AG09319 (cell line): ENCODE data around the gene RPS6KA2.

Source experiments
- DNase-seq: peaks from one replicate; pipeline ENCODE4 v3.0.0-alpha.2; 2010; ENCODE audit warnings: low read depth; ENCODE audit errors: extremely low read depth
- TF ChIP-seq, protein P1 (sequence below): IDR thresholded peaks from 2 replicates; pipeline ENCODE4 v1.5.1; 2011; ENCODE audit warnings: low read depth, mild to moderate bottlenecking, inconsistent platforms, low read length, moderate library complexity

Gene RPS6KA2

DNA sequence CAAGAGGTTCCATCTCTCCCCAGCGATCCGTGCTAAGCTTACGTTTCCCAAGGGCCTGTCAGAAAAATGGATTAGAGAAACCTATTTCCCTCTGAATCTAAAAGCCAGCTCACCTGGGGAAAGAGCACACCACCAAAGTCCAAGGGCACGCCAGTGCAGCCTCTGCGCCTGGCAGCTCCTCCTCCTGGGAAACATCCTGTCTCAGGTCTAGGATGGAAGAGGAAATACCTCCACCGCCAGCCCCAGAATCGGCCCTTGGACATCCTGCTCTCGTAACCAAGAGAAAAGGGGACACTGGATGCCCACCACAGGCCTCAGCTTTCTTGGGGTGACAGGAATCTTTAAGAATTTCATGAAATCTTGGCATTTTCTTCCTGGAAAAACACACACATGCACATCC is 59.2 kb downstream of the RPS6KA2 start:
- DNase-seq = no peak
- TF ChIP-seq, protein P1, sequence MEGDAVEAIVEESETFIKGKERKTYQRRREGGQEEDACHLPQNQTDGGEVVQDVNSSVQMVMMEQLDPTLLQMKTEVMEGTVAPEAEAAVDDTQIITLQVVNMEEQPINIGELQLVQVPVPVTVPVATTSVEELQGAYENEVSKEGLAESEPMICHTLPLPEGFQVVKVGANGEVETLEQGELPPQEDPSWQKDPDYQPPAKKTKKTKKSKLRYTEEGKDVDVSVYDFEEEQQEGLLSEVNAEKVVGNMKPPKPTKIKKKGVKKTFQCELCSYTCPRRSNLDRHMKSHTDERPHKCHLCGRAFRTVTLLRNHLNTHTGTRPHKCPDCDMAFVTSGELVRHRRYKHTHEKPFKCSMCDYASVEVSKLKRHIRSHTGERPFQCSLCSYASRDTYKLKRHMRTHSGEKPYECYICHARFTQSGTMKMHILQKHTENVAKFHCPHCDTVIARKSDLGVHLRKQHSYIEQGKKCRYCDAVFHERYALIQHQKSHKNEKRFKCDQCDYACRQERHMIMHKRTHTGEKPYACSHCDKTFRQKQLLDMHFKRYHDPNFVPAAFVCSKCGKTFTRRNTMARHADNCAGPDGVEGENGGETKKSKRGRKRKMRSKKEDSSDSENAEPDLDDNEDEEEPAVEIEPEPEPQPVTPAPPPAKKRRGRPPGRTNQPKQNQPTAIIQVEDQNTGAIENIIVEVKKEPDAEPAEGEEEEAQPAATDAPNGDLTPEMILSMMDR = no peak

DNA sequence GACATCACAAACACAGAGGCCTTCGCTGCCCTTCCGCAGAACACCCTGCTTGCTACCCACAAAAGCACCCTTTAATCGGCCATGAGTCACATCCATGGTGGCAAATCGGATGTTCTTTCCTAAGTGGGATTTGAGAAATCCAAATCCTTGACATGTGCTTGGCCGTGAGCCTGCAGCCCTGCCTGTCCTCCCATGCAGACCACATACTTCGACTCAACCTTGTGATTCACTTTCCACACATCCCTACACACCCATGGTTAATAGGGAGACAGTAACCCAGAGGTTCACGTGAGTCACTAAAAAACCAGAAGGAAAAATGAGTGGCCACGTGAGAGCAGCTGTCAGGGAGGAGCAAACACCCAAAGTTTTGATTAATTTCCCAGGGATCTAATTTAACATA is 59.9 kb downstream of the RPS6KA2 start:
- TF ChIP-seq, protein P1 = no peak
- DNase-seq = peak; percentile 52

DNA sequence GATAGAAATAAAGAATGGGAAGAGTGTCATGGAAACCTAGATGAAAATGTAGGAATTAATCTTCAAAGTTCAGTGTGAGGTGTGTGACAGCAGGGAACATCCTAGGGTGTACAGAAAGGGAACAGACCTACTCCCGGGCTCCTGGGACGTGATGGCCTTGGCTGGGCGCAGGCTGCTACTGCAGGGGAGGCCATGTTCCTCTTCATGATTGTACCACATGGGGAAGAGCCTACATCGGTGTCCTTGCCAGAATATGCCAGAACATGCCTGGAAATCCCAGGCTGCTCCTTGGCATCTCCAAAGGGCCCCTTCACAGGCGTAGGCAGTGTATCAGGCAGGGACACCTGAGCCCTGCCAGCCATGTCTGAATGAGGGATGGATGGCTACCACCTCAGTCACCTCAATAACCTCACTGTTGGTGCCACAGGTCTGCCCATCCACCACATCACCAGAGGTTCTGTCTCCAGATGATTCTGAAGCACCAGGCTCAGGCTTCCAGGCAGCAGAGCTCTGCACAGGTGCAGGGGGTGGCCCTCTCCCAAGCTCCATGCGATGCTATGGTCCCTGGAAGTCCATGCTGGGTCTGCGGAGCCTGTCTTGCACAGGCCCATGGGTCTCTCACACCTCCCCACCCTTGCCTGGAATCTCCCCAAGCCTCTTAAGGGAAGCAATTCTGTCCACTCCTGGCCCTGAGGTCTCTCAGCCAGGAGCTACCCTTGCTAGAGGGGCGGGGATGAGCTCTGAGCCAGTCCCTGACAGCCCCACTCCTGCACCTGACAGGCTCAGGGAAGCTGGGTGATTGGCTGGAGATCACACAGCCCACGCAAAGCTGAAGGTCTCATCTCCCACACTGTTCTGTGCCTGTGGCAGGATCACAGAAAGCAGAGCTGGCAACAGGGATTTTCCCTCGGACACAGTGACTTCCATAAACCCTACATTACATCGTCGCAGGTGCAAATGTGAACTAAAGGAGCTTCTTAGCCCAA is 60.7 kb downstream of the RPS6KA2 start:
- TF ChIP-seq, protein P1 = no peak
- DNase-seq = no peak

DNA sequence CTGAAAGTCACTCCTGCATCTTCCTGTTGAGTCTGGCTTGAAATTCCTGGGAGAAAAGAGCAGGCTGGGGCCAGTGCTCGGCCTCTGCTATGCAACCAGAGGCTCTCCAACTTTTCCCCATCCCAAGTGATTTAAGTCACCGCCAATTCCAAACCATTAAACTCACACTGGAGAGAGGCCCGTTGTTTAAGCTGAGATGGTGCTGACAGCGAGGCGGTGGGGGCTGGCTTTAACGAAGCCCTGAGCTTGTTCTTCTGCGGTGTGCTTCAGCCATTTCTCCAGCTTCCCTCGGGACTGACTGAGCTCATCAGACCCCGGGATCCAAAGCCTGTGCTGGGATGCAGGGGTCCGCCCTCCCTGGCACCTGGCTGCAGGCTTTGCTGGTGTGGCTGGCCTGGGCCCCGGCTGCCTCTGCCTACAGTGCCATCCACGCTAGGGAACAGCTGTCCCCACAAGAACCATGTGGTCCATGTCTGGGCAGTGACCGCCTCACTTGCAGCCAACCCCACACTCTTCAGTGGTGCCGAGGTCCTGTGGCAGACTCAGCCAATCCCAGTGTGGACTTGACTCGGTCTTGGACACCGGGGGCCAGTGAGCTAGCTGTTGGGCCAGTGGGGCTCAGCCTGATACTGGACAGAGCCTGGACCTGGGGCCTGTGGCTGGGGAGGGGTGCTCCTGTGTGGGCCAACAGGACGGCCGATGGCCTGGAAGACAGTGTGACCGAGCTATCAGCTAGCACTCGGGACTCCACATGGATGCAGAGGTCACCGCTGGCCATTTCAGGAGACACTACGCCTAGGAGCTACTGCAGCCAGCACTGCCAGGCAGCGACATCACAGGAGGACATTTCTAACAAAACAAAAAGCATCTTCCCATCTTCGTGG is 61.7 kb downstream of the RPS6KA2 start:
- TF ChIP-seq, protein P1 = no peak

DNA sequence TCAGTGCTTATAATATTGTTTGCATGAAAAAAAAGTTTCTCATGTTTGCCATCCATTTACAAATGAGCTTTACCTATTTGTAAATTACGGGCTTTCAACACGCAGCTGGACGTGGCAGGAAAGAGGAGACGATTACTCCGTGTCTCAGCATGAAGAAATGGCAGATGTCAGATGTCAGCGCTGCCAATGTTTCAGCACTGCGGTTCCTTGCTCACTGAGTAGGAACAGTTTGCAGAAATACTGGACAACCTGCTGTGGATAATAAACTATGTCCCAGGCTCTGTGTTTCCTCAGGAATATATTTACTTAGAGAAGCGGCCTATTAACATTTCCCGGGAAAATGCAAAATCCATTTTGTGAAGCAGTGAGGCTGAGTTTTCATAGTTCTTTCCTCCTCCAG is 63.2 kb downstream of the RPS6KA2 start:
- DNase-seq = no peak
- TF ChIP-seq, protein P1 = no peak

More for the DNA sequence above, 61.7 kb downstream of the RPS6KA2 start:
- DNase-seq = no peak

DNA sequence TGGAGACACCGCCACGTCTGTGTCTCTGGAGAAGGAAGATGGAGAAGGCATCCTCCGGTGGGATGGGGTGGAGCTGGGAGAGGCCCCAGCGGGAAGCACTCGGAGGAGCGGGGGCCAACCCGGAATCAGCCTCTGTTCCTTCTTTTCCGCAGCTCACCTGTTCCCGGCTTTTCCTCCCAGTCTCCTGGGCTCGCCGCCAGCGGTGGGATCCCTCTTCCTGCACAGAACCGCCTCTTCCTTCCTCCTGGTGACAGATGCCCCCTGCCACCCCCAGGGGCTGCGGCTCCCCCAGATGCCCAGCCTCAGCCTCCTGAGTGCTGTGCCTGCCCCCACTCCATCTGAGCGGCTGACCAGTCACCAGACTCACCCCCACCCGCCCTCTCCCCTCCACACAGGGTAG is 63.9 kb downstream of the RPS6KA2 start:
- TF ChIP-seq, protein P1 = no peak
- DNase-seq = no peak
